GM19468 (cell line): ENCODE results near the gene FAM117A.
A peak's percentile ranks its signal among the peaks of the same experiment; 100 is the strongest.
"Not testable (repeated sequence)": the region's sequence is repeated elsewhere in the genome, so short reads cannot be mapped to it uniquely, and the experiment has no call there.

ENCODE experiments used
- ATAC-seq: cut with Tn5 transposase; IDR thresholded peaks from one replicate; pipeline ENCODE4 v1.9.1; 2021; ENCODE audit warnings: mild to moderate bottlenecking, moderate library complexity, moderate number of reproducible peaks; ENCODE audit not compliant: unreplicated experiment; ENCODE audit errors: extremely low read depth

Gene FAM117A

DNA sequence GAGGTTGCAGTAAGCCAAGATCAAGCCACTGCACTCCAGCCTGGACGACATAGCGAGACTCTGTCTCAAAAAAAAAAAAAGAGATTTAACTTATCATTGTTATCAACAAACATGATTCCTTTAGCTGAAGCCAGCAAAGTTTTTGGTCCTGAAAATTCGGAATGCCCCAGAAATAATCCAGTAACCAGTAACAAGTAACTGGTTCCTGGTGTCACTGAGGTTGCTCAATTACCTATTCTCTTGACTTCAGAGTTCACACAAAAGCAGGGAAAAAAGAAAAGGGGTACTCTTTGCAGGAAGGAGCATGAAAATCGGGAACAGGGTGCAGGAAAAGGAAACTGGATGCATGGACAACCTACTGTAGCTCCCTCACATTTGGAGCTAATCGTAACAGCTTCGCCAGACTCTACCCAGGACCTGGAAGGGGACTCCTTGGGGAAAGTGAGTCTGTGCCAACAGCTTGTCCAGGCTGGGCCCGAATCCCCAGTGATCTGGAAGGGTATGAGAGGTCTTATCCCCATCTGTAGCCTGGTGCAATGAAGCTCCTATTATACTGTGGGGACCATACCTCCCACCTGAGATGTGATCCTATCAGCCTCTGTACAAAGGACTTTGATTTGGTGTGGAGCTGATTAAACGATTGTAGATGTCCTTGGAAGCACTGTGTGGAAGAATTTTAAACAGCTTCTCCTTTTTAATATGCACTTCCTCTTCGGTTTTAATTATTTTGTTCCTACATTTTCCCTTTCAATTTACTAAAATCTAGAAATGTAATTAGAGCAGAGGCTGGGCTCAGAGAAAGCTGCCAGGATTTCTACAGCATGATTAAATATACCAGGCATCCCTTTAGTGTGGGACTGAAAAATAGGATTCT, 82.6 kb downstream of the FAM117A start:
- ATAC-seq, result no peak

DNA sequence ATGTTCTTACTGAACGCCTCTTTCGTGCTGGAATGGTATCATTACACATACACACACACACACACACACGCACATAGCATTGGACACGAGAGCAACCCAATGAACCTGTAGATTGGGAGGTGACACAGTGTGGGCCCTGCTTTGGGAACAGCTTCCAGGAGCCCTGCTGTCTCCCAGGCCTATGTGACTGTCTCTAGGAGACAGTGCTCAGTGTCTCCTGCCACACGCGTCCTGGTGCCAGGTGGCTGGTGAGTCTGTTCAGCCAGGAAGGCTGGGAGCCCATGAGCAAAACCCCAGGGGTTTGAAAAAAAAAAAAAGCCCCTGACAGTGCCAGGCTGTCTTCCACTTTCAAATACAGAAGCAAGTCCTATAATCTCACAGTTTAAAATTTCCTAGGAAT, 83.6 kb downstream of the FAM117A start:
- no peak for ATAC-seq

DNA sequence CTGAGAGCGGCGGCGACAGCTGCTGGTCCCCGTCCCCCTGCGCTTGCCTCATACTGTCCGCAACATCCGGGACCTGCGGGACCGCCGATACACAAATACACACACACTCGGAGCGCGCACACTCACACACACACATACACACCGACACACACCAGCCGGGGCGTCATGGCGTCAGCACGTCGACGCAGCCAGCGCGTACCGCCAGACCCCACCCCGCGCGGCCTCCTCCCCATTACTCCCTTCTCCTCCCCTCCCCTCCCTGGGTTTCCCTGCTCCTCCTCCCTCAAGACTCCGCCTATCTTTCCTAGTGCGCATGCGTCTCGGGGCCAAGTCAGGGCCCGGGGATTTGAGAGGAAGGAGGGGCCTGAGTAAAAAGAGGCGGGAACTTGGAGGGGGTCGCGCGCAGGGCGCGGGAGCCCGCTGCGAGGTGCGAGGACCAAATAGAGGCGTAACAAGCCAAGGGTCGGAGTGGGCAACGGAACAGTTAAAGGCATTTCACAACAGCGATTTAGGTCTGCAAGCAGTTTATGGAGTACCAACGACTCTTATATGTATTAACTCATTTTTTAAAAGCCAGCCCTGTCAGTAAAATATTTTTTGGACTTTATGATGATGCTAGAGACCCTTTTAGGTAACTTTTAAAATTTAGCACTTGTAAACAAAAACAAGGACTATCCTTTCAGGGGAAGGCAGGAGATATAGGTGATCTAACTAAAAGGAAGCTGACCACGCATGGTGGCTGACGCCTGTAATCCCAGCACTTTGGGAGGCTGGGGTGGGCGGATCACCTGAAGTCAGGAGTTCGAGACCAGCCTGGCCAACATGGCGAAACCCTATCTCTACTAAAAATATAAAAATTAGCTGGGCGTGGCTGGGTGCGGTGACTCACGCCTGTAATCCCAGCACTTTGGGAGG, 85.7 kb downstream of the FAM117A start, which contains the start of gene SPOP:
TSS of gene SPOP (minus strand) at position 165 of the 915 bp plus-strand sequence. CDS start 55,287 bp downstream, outside the sequence.
- no peak for ATAC-seq

DNA sequence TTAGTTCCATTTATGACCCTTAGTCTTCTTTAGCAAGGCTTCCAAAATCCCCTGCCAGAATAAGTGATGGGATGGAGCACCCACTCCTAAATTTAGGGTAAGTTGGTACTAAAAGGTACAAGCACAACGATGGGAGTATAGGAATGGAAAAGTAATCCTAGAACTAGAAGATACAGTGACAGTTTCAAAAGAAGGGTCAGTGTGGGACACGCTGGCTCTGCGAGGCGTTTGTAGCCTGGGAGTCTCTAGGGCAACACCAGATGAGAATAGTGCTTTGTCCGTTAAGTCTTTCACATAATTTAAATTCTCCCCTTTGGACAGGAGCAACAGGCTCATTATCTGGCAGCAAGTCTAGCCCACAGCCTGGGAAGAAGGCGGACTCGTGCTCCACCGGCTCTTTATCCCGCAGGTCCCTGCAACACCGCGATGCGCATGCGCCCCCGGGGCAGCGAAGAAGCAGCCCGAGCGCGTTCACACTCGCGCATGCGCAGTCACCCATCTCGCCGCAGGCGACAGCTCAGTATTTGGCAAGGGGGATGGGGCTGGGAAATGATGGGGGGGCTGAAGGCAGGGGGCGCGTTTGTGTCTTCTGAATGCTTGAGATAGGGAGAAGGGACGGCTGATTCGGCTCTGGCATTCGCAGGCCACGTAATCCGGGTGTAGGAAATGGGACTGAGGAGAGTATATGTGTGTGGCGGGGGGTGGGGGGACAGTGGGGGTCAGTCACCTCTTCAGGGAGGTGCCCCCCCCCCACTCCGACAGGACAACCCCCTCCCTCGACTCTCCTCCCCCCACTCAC, 86.6 kb downstream of the FAM117A start:
- ATAC-seq, result peak; percentile 48

DNA sequence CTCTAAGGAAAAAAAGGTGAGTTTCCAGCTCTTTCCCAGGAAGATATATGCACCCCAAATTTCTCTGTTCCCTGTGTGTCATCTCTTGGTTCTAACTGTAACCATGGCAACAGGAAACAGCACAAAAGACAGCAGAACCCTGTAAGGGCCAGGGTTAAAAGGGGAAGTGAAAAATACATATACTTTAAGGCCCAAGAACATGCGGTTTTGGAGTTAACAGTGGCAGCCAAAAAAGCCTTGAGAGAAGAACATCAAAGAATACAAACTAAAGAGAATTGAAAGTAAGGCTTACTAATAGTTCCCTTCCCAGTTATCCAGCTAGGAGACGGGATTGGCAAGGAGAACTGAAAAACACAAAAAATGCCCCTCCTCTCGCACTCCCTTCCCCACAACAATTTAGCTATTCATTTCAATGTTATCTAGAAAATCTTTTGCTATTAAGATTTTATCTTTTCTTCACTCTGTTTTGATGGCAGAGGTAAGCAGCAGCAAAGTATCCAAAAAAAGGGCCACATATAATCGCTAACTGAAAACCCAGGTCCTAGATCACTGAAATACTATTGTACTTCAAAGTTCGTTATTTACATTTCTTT, 87.6 kb downstream of the FAM117A start:
- peak; percentile 81 for ATAC-seq

DNA sequence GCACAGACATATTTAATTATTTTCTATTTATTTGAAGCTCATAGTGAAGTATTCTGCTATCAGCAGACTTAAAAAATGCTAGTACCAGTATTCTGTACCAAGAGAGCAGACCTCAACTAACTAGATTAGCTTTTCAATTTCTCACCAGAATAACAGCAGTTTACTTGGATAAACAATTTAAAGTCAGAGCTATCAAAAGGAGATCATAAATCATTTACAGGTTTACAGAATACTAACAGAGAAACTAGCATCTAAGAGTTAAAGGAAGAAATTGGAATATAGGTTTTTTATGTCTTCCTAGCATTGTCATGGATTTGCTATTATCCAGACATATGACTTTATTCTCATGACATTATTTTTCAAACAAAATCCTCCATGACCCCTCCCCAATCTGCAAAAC, 89.4 kb downstream of the FAM117A start:
- no peak for ATAC-seq

DNA sequence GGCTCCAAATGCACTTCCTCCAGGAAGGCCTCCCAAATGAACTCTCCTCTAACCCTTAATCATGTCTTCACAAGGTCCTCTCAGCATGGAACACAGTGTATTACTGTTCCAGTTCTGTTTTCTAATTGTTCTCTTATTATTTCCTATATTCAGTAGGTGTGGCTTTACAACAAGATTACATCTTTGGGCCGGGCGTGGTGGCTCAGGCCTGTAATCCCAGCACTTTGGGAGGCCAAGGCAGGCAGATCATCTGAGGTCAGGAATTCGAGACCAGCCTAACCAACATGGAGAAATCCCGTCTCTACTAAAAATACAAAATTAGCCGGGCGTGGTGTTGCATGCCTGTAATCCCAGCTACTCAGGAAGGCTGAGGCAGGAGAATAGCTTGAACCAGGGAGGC, 90.3 kb downstream of the FAM117A start:
- ATAC-seq, result not testable (repeated sequence)

DNA sequence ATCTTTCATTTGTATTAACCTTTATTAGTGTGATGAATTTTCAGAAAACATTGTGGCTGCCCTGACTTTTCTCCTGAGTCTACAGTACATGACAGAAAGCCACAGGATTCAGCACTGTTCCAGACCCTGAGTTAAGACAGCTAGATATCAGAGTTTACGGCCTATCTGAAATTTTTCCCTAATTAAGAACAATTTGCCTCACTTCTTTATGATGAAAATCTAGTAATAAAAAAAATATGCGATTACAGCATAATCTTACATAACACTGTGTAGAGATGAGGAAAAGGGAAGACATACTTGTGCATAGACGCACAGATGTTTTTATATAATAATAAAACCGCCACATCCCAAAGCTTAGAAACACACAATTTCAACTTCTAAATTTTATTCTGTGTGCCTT, 93.3 kb downstream of the FAM117A start:
- no peak for ATAC-seq

DNA sequence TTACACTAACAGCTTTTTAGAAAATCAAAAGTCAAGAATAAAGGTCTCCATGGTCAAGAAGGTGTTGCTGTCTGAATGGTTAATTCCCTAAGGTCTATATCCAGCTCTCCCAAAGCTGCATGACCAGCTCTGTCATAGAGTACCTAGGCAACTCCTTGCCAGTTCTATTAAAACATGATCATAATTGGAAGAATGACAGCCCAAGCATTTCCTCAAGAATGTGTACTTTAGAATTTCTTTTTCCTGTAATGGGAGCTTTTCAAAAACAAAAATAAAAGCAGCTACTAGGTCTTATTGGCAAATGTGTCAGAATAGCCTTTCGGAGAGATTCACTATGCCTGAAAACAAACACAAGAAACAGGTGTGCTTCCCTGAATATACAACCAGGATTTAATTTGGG, 93.9 kb downstream of the FAM117A start:
- ATAC-seq, result no peak

DNA sequence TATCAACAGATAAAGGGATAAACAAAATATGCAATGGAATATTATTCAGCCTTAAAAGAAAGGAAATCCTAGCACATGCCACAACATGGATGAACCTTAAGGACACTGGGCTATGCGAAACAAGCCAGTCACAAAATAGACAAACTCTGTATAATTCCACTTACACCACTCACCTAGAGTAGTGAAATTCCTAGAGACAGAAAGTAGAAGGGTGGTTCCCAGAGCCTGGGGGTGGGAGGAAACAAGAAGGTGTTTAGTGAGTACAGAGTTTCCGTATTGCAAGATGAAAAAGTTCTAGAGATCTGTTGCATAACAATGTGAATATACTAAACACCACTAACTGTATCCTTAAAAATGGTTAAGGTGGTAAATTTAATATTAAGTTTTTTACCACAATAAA, 96.1 kb downstream of the FAM117A start:
- ATAC-seq, result no peak

DNA sequence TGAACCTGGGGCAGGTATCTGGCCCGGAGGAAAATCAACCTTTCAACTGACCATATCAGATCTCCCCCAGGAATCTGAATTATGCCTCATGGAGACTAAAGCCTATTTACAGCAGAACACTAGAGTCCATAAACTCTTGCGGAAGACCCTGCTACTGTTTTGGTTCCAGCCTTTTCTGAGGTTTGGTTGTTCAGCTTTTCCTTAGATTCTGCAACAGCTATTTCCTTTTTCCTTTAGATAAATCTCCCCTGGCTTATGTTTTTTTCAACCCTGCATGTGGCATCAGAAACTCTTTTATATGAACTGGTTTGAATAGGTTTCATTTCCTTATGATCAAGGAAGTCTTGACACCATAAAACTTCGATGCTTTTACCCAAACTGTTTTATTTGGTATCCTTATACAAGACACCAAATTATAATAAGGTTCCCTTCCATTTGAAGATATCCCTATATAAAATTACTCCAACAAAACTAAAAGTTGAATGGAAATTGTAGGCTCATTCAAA, 99.2 kb downstream of the FAM117A start:
- no peak for ATAC-seq
